OCI-LY7 (cell line): Measurements from ENCODE around the gene TMCC1. TPM values are rescaled to one million over a fixed set of nuclear protein-coding genes. Genes with fewer than 3 reads are reported as not detected.

ENCODE experiments used
- BruUV-seq: library from RNA; stranded (reverse); fragments of 400-500 nt; replicated peaks from 2 replicates; lab custom pipeline; 2021; lab: Mats Ljungman, UMichigan
- CTCF ChIA-PET: fragments of 300-600 bp; sonication (Branson Sonifier 250); formaldehyde crosslinking; loops from one replicate; lab custom pipeline; 2022; ENCODE audit warnings: antibody characterized with exemption; ENCODE audit not compliant: unreplicated experiment; lab: Charles Lee
- POLR2A ChIA-PET: fragments of 300-600 bp; sonication (Branson Sonifier 250); formaldehyde crosslinking; loops from one replicate; lab custom pipeline; 2022; ENCODE audit warnings: antibody characterized with exemption; lab: Charles Lee
- DNase-seq: peaks from one replicate; pipeline ENCODE4 v3.0.0-alpha.2; 2015; ENCODE audit warnings: low spot score
- H2AFZ ChIP-seq: fragments of 200-600 bp; sonication (generic), shearing (Covaris generic); 2 replicates; pipeline ENCODE4 v1.6.1; 2014; ENCODE audit warnings: mild to moderate bottlenecking, antibody characterized with exemption, low read length, moderate library complexity
- H3K27ac ChIP-seq: fragments of 200-600 bp; sonication (generic); 2 replicates; pipeline ENCODE4 v1.5.1; 2014; ENCODE audit warnings: mixed run types, low read depth, mild to moderate bottlenecking, moderate library complexity, low read length, inconsistent platforms; ENCODE audit not compliant: poor library complexity, severe bottlenecking
- H3K36me3 ChIP-seq: fragments of 200-600 bp; sonication (generic); 2 replicates; pipeline ENCODE4 v1.6.1; 2014; ENCODE audit warnings: mild to moderate bottlenecking, antibody characterized with exemption, low read length, moderate library complexity, mixed read lengths; ENCODE audit not compliant: insufficient read depth
- H3K4me1 ChIP-seq: fragments of 200-600 bp; sonication (generic); 2 replicates; pipeline ENCODE4 v1.5.1; 2014; ENCODE audit warnings: mild to moderate bottlenecking, low read length; ENCODE audit not compliant: insufficient read depth, poor library complexity, severe bottlenecking
- H3K4me2 ChIP-seq: fragments of 200-600 bp; sonication (generic); 2 replicates; pipeline ENCODE4 v1.6.1; 2014; ENCODE audit warnings: mild to moderate bottlenecking, low read length
- H3K4me3 ChIP-seq: fragments of 200-600 bp; sonication (generic); 2 replicates; pipeline ENCODE4 v1.5.1; 2014; ENCODE audit warnings: mild to moderate bottlenecking, low read depth, low read length; ENCODE audit not compliant: poor library complexity, severe bottlenecking
- H3K79me2 ChIP-seq: fragments of 200-600 bp; sonication (generic); 2 replicates; pipeline ENCODE4 v1.6.1; 2016; ENCODE audit warnings: low read depth, mild to moderate bottlenecking, low read length, moderate library complexity, mixed read lengths; ENCODE audit not compliant: insufficient read depth
- H3K9me2 ChIP-seq: fragments of 200-600 bp; sonication (generic); 2 replicates; pipeline ENCODE4 v1.6.1; 2016; ENCODE audit warnings: mild to moderate bottlenecking, low read length, mixed read lengths; ENCODE audit not compliant: insufficient read depth
- H3K9me3 ChIP-seq: fragments of 200-600 bp; sonication (generic); 2 replicates; pipeline ENCODE4 v1.6.1; 2014; ENCODE audit warnings: mild to moderate bottlenecking, mixed run types, low read length, mixed read lengths
- H4K20me1 ChIP-seq: fragments of 200-600 bp; sonication (generic); 2 replicates; pipeline ENCODE4 v1.6.1; 2014; ENCODE audit warnings: mild to moderate bottlenecking, antibody characterized with exemption, low read length, moderate library complexity, mixed read lengths; ENCODE audit not compliant: insufficient read depth
- CTCF ChIP-seq: fragments of 200-600 bp; sonication (generic); conservative IDR thresholded peaks from 2 replicates; pipeline ENCODE4 v1.5.1; 2014; ENCODE audit warnings: mild to moderate bottlenecking, antibody characterized with exemption, low read length, moderate library complexity, mixed read lengths
- EZH2phosphoT487 ChIP-seq: fragments of 200-600 bp; sonication (generic); IDR thresholded peaks from 2 replicates; pipeline ENCODE4 v1.6.1; 2018; ENCODE audit warnings: low read depth, borderline replicate concordance, mild to moderate bottlenecking, mixed run types, antibody characterized with exemption, low read length, moderate library complexity, mixed read lengths
- intact Hi-C: fragments of 100-400 bp; cut with micrococcal nuclease; formaldehyde crosslinking; loops from one replicate; pipeline ENCODE4 v1.10.0; 2022; ENCODE audit not compliant: unreplicated experiment
- total RNA-seq, 2 experiments: library from RNA; depleted of rRNA in 1 of 2; stranded (reverse); fragments of >200 nt in 1 of 2; shearing (Covaris generic) in 1 of 2; gene quantifications; 2 replicates each; pipeline ENCODE4 v1.2.3, GENCODE V29; 2014 to 2022

The TMCC1 gene
- total RNA-seq, 2 experiments from 2014 or later = 31.7 to 38.8 TPM

GRCh38 chr3:129868912-129869311 lies 24.6 kb downstream of the TMCC1 start:
- H2AFZ ChIP-seq = no peak overlapping the region
- H3K4me2 ChIP-seq = no peak overlapping the region
- no peaks in the 10 kb centered on the region for H3K9me2 ChIP-seq
- no TSS peak for BruUV-seq
- DNase-seq = no peak
- peaks cover 83% of the 10 kb centered on the region for H3K36me3 ChIP-seq
- TF ChIP-seq EZH2phosphoT487 = no peak
- TF ChIP-seq CTCF = no peak
- no peak overlapping the region for H3K4me3 ChIP-seq
- H3K79me2 ChIP-seq = peaks cover 87% of the 10 kb centered on the region
- no peak overlapping the region for H3K27ac ChIP-seq
- peaks cover 17% of the 10 kb centered on the region for H3K4me1 ChIP-seq
- H4K20me1 ChIP-seq = no peaks in the 10 kb centered on the region; the same call in 1 of the 2 replicates
- ChIA-PET CTCF (no interaction called here), POLR2A (interaction anchor here (0.8 kb wide), 1 partner anchor 24 kb away, joined by 3 read pairs; no protein-coding TSS in a partner anchor)
- H3K9me3 ChIP-seq = no peaks in the 10 kb centered on the region
- intact Hi-C loops = no loop called here

- BruUV-seq = no TSS peak
- H3K4me2 ChIP-seq = no peak overlapping the region
- intact Hi-C loops = no loop called here
- no peaks in the 10 kb centered on the region; the same call in 1 of the 2 replicates for H4K20me1 ChIP-seq
- peaks cover 85% of the 10 kb centered on the region for H3K79me2 ChIP-seq
- CTCF ChIA-PET = no interaction called here
- H3K4me3 ChIP-seq = no peak overlapping the region
- H3K27ac ChIP-seq = no peak overlapping the region
- no peak overlapping the region for H2AFZ ChIP-seq
- POLR2A ChIA-PET = interaction anchor here (0.9 kb wide), 1 partner anchor 12 kb away, joined by 3 read pairs; no protein-coding TSS in a partner anchor
- H3K36me3 ChIP-seq = peaks cover 82% of the 10 kb centered on the region
- H3K9me3 ChIP-seq = no peaks in the 10 kb centered on the region
- DNase-seq = no peak
- H3K4me1 ChIP-seq = peaks cover 14% of the 10 kb centered on the region
- no peaks in the 10 kb centered on the region for H3K9me2 ChIP-seq
- no peak for TF ChIP-seq EZH2phosphoT487
- TF ChIP-seq CTCF = no peak
Measured at GRCh38 chr3:129867506-129868124, 25.9 kb downstream of the TMCC1 start.

- H3K4me3 ChIP-seq = no peak overlapping the region
- no peaks in the 10 kb centered on the region; the same call in 1 of the 2 replicates for H4K20me1 ChIP-seq
- intact Hi-C loops = no loop called here
- H3K9me3 ChIP-seq = no peaks in the 10 kb centered on the region
- no peak overlapping the region for H2AFZ ChIP-seq
- peaks cover 81% of the 10 kb centered on the region for H3K36me3 ChIP-seq
- ChIA-PET CTCF (no interaction called here), POLR2A (no interaction called here)
- no peak overlapping the region for H3K4me2 ChIP-seq
- no peaks in the 10 kb centered on the region for H3K9me2 ChIP-seq
- peaks cover 84% of the 10 kb centered on the region for H3K79me2 ChIP-seq
- DNase-seq = no peak
- no TSS peak for BruUV-seq
- H3K4me1 ChIP-seq = no peaks in the 10 kb centered on the region
- TF ChIP-seq EZH2phosphoT487 (no peak), CTCF (no peak)
- no peak overlapping the region for H3K27ac ChIP-seq
Measured at GRCh38 chr3:129865806-129866205, 27.7 kb downstream of the TMCC1 start.
